Retinal pigment epithelial cell (primary cell): ENCODE measurements around the gene HLA-DQA1.
"Not testable (repeated sequence)": the region's sequence is repeated elsewhere in the genome, so short reads cannot be mapped to it uniquely, and the experiment has no call there.

Experiments
- DNase-seq: peaks from one replicate; pipeline ENCODE4 v3.0.0-alpha.2; 2010; ENCODE audit warnings: low read depth
- H3K4me3 ChIP-seq: 2 replicates; pipeline ENCODE4 v1.5.1; 2011; ENCODE audit warnings: mild to moderate bottlenecking, low read length, control low read depth, moderate library complexity
- CTCF ChIP-seq: conservative IDR thresholded peaks from 2 replicates; pipeline ENCODE4 v1.5.1; 2011; ENCODE audit warnings: low read depth, low read length, control low read depth, inconsistent platforms

Gene HLA-DQA1

GRCh38 chr6:32668226-32668747 lies 31.1 kb downstream of the HLA-DQA1 start:
- no peak for TF ChIP-seq CTCF
- H3K4me3 ChIP-seq = no peak overlapping the region
- DNase-seq = no peak

- H3K4me3 ChIP-seq = no peak overlapping the region
- DNase-seq = no peak
- TF ChIP-seq CTCF = no peak
Observed at GRCh38 chr6:32669240-32669639, 32.0 kb downstream of the HLA-DQA1 start.

- TF ChIP-seq CTCF = no peak
- DNase-seq = no peak
- H3K4me3 ChIP-seq = no peak overlapping the region
Observed at GRCh38 chr6:32669893-32670292, 32.7 kb downstream of the HLA-DQA1 start.

- not testable (repeated sequence) for H3K4me3 ChIP-seq, DNase-seq
Observed at GRCh38 chr6:32671908-32672307, 34.7 kb downstream of the HLA-DQA1 start.

GRCh38 chr6:32674123-32674522 lies 36.9 kb downstream of the HLA-DQA1 start:
- DNase-seq, H3K4me3 ChIP-seq: not testable (repeated sequence)

GRCh38 chr6:32679492-32679891 lies 42.3 kb downstream of the HLA-DQA1 start:
- TF ChIP-seq CTCF = no peak
- no peak for DNase-seq
- H3K4me3 ChIP-seq = no peak overlapping the region

GRCh38 chr6:32680055-32680454 lies 42.8 kb downstream of the HLA-DQA1 start:
- no peak overlapping the region for H3K4me3 ChIP-seq
- DNase-seq = no peak
- no peak for TF ChIP-seq CTCF

- no peak for TF ChIP-seq CTCF
- DNase-seq = no peak
- H3K4me3 ChIP-seq = no peak overlapping the region
Observed at GRCh38 chr6:32684246-32684645, 47.0 kb downstream of the HLA-DQA1 start.
